ENCODE measurements around the gene TPX2. TPM values are rescaled to one million over a fixed set of nuclear protein-coding genes. Genes with fewer than 3 reads are reported as not detected.

Gene TPX2
- total RNA-seq, 2 experiments from 2014 or later: 0.85 to 0.89 TPM

DNA sequence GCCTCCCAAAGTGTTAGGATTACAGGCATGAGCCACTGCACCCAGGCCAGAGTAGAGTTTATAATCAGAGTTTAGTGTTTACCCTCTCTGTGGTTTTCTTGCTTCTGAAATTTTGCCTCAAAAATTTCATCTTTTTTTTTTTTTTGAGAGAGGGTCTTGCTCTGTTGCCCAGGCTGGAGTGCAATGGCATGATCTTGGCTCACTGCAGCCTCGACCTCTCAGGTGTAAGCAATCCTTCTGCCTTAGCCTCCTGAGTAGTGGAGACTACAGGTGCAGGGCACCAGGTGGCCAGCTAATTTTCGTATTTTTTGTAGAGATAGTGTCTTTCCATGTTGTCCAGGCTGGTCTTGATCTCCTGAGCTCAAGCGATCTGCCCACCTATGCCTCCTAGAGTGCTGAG is 28.7 kb downstream of the TPX2 start:
- H3K9me3 Mint-ChIP-seq: no peaks in the 10 kb centered on the region
- H3K4me3 Mint-ChIP-seq: no peak overlapping the region
- DNase-seq (no peak), ATAC-seq (ENCODE audit: poor library complexity) (no peak)
- Histone ChIP-seq H3K4me1 (ENCODE audit: insufficient read depth, low read length) (peaks cover 4% of the 10 kb centered on the region), H3K27ac (ENCODE audit: low read depth in 1 of 2, low read length in 2 of 2) (no peak overlapping the region), H3K9me3 (ENCODE audit: control insufficient read depth in 1 of 2, insufficient read depth in 1 of 2, low read length in 2 of 2) (no peaks in the 10 kb centered on the region), H3K36me3 (ENCODE audit: insufficient read depth, low read length) (no peaks in the 10 kb centered on the region), H3K27me3 (ENCODE audit: control insufficient read depth in 1 of 2, insufficient read depth in 2 of 2, low read length in 2 of 2) (no peaks in the 10 kb centered on the region), H3K4me3 (ENCODE audit: low read length) (no peak overlapping the region)
- H3K27me3 Mint-ChIP-seq: no peaks in the 10 kb centered on the region
- intact Hi-C loops (cut with DNase I, micrococcal nuclease): no loop called here
- H3K4me1 Mint-ChIP-seq (ENCODE audit: low read depth): peaks cover 6% of the 10 kb centered on the region
- POLR2A ChIA-PET: no interaction called here
- TF ChIP-seq, protein P1, sequence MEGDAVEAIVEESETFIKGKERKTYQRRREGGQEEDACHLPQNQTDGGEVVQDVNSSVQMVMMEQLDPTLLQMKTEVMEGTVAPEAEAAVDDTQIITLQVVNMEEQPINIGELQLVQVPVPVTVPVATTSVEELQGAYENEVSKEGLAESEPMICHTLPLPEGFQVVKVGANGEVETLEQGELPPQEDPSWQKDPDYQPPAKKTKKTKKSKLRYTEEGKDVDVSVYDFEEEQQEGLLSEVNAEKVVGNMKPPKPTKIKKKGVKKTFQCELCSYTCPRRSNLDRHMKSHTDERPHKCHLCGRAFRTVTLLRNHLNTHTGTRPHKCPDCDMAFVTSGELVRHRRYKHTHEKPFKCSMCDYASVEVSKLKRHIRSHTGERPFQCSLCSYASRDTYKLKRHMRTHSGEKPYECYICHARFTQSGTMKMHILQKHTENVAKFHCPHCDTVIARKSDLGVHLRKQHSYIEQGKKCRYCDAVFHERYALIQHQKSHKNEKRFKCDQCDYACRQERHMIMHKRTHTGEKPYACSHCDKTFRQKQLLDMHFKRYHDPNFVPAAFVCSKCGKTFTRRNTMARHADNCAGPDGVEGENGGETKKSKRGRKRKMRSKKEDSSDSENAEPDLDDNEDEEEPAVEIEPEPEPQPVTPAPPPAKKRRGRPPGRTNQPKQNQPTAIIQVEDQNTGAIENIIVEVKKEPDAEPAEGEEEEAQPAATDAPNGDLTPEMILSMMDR (IDR thresholded peaks at IDR 0.05): no peak
- H3K36me3 Mint-ChIP-seq (ENCODE audit: low read depth): no peaks in the 10 kb centered on the region
- CTCF ChIA-PET: interaction anchor here (0.7 kb wide), 1 partner anchor 44 kb away, joined by 4 read pairs; no protein-coding TSS in a partner anchor
- H3K27ac Mint-ChIP-seq: no peak overlapping the region

DNA sequence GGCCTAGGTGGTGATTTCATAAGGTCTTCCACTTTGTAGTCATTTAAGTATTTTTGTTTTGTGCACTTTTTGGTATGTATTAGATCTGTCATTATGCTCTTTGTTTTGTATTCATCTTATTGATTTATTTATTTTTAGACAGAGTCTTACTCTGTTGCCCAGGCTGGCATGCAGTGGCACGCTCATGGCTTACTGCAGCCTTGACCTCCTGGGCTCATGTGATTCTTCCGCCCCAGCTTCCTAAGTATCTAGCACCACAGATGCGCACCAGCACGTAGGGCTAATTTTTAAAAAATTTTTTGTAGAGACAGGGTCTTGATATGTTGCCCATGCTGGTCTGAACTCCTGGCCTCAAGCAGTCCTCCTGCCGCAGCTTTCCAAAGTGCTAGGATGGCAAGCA is 30.6 kb downstream of the TPX2 start:
- Histone ChIP-seq H3K27ac (ENCODE audit: low read depth in 1 of 2, low read length in 2 of 2) (no peak overlapping the region), H3K4me1 (ENCODE audit: insufficient read depth, low read length) (peaks cover 4% of the 10 kb centered on the region), H3K36me3 (ENCODE audit: insufficient read depth, low read length) (no peaks in the 10 kb centered on the region), H3K9me3 (ENCODE audit: control insufficient read depth in 1 of 2, insufficient read depth in 1 of 2, low read length in 2 of 2) (no peaks in the 10 kb centered on the region), H3K27me3 (ENCODE audit: control insufficient read depth in 1 of 2, insufficient read depth in 2 of 2, low read length in 2 of 2) (no peaks in the 10 kb centered on the region), H3K4me3 (ENCODE audit: low read length) (no peak overlapping the region)
- Mint-ChIP-seq H3K4me3 (no peak overlapping the region), H3K27me3 (no peaks in the 10 kb centered on the region), H3K27ac (no peak overlapping the region), H3K4me1 (ENCODE audit: low read depth) (peaks cover 6% of the 10 kb centered on the region), H3K9me3 (no peaks in the 10 kb centered on the region), H3K36me3 (ENCODE audit: low read depth) (no peaks in the 10 kb centered on the region)
- ChIA-PET CTCF (no interaction called here), POLR2A (no interaction called here)
- ATAC-seq (ENCODE audit: poor library complexity): no peak
- TF ChIP-seq, protein P1 (IDR thresholded peaks at IDR 0.05): no peak
- intact Hi-C loops (cut with DNase I, micrococcal nuclease): no loop called here
- DNase-seq: no peak

GRCh38 chr20:31770243-31770642 is 31.2 kb downstream of the TPX2 start:
- Mint-ChIP-seq H3K9me3 (no peaks in the 10 kb centered on the region), H3K27ac (peak overlapping the region; percentile 36)

More at GRCh38 chr20:31770243-31770642, 31.2 kb downstream of the TPX2 start:
- H3K4me3 ChIP-seq (ENCODE audit: low read length): peak overlapping the region; percentile 30
- peaks cover 6% of the 10 kb centered on the region for H3K4me1 Mint-ChIP-seq (ENCODE audit: low read depth)
- H3K9me3 ChIP-seq (ENCODE audit: control insufficient read depth in 1 of 2, insufficient read depth in 1 of 2, low read length in 2 of 2): no peaks in the 10 kb centered on the region
- no peaks in the 10 kb centered on the region for H3K36me3 Mint-ChIP-seq (ENCODE audit: low read depth)
- H3K36me3 ChIP-seq (ENCODE audit: insufficient read depth, low read length): no peaks in the 10 kb centered on the region
- no peaks in the 10 kb centered on the region for H3K27me3 ChIP-seq (ENCODE audit: control insufficient read depth in 1 of 2, insufficient read depth in 2 of 2, low read length in 2 of 2)
- ChIA-PET CTCF (interaction anchor here (0.6 kb wide), 1 partner anchor 617 kb away, joined by 3 read pairs; no protein-coding TSS in a partner anchor), POLR2A (no interaction called here)
- H3K27ac ChIP-seq (ENCODE audit: low read depth in 1 of 2, low read length in 2 of 2): no peak overlapping the region
- H3K4me3 Mint-ChIP-seq: peak overlapping the region; percentile 25
- DNase-seq: peak in 2 of 14 experiments; percentile 10 to 52
- peaks cover 4% of the 10 kb centered on the region for H3K4me1 ChIP-seq (ENCODE audit: insufficient read depth, low read length)
- no peak for ATAC-seq (ENCODE audit: poor library complexity)
- H3K27me3 Mint-ChIP-seq: no peaks in the 10 kb centered on the region
- TF ChIP-seq, protein P1 (IDR thresholded peaks at IDR 0.05): no peak
- intact Hi-C loops (cut with DNase I, micrococcal nuclease): no loop called here

Measured in CD4-positive, alpha-beta T cell (primary cell).